Heart left ventricle (tissue), 13 donors: ENCODE results near the gene KRTAP9-7.

Source experiments
- POLR2A ChIP-seq, 2 donors: fragments of 450-650 bp; IDR thresholded peaks; one replicate each; pipeline ENCODE4 v1.6.1; 2017; ENCODE audit warnings: antibody characterized with exemption in 2 of 2, mild to moderate bottlenecking in 2 of 2, moderate library complexity in 2 of 2
- TF ChIP-seq, protein P1 (sequence below), 12 donors: fragments of 200-600 bp; sonication (generic) in 4 of 12; IDR thresholded peaks; one replicate each; pipeline versions ENCODE4 v1.5.0 to v1.8.0; 2018 to 2022; ENCODE audit warnings: antibody characterized with exemption in 12 of 12, mild to moderate bottlenecking in 5 of 12
- donor health status: ischemic (EF 13 %, LVEDD 7.1; RV severe dilation, severe dysfunction).
- donor health status: DM: no; HTN: yes; CAD: no.
- donor health status: DM: no; HTN: no; CAD: no.
- donor health status: ischemic (EF 25% LVEDD 6.9; RV normal size, moderate dysfunction).
- donor health status: ischemic (EF 25% LVEDD 5.7; RV mildly dilated, moderate dysfunction).
- donor health status: ischemic (EF 35%, LVEDD 5.7; RV mildly dilated, moderate dysfunction).
- donor health status: nonischemic (EF 11% LVEDD 7.7; RV severe dilation, severe dysfunction).
- donor health status: DM: yes; HTN: yes; CAD: no.
- donor health status: PGD.
- donor health status: ischemic (EF 29% LVEDD 5.4; RV normal size, mild dysfunction).
- donor health status: nonischemic (EF 23%, LVEDD 6.1; RV moderate dilation, normal function).

DNA sequence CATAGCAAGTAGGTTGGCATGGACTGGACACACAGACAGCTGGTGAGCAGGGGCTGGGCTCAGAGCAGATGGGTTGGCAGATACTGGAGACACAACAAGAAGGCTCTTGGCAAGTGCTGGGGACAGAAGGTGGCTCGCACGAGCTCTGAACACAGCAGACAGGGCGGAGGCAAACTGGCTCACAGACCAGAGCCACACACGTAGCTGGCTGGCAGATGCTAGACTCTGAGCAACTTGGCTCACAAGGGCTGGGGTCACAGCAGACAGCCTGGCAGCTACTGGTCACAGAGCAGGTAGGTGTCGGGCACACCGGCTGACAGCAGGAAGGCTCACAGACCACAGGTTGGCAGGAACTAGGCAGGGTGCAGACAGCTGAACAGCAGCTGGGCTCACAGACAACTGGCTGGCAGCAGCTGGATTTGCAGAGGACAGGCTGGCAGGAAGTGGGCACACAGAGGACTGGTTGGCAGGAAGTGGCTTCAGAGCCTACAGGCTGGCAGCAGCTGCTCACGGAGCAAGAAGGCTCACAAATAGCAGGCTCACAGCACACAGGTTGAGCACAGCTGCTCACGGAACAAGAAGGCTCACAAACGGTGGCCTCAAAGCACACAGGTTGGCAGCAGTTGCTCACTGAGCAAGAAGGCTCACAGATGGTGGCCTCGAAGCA is 32.9 kb downstream of the KRTAP9-7 start:
- TF ChIP-seq POLR2A (IDR thresholded peaks at IDR 0.05) = no peak
- TF ChIP-seq, protein P1, sequence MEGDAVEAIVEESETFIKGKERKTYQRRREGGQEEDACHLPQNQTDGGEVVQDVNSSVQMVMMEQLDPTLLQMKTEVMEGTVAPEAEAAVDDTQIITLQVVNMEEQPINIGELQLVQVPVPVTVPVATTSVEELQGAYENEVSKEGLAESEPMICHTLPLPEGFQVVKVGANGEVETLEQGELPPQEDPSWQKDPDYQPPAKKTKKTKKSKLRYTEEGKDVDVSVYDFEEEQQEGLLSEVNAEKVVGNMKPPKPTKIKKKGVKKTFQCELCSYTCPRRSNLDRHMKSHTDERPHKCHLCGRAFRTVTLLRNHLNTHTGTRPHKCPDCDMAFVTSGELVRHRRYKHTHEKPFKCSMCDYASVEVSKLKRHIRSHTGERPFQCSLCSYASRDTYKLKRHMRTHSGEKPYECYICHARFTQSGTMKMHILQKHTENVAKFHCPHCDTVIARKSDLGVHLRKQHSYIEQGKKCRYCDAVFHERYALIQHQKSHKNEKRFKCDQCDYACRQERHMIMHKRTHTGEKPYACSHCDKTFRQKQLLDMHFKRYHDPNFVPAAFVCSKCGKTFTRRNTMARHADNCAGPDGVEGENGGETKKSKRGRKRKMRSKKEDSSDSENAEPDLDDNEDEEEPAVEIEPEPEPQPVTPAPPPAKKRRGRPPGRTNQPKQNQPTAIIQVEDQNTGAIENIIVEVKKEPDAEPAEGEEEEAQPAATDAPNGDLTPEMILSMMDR (IDR thresholded peaks at IDR 0.05) = no peak
